Memory B cell (primary cell): ENCODE results near the gene LHFPL6.

ENCODE experiments used
- ATAC-seq: fragments of 150-1000 bp; cut with Tn5 transposase; 2 replicates; pipeline ENCODE4 v1.10.0; 2021; ENCODE audit warnings: low read depth, mild to moderate bottlenecking, moderate library complexity
- DNase-seq, 2 donors: peaks; one replicate each; pipeline ENCODE4 v3.0.0; 2022; ENCODE audit warnings: low spot score in 2 of 2
- H3K27ac Mint-ChIP-seq: one replicate; pipeline ENCODE4 v1.8.0; 2022; ENCODE audit warnings: mild to moderate bottlenecking, moderate library complexity, mixed read lengths
- H3K27me3 Mint-ChIP-seq: one replicate; pipeline ENCODE4 v1.8.0; 2022; ENCODE audit warnings: mixed read lengths
- H3K36me3 Mint-ChIP-seq: one replicate; pipeline ENCODE4 v1.8.0; 2022; ENCODE audit warnings: mild to moderate bottlenecking, mixed read lengths
- H3K4me1 Mint-ChIP-seq: one replicate; pipeline ENCODE4 v1.8.0; 2022; ENCODE audit warnings: mixed read lengths
- H3K4me3 Mint-ChIP-seq: one replicate; pipeline ENCODE4 v1.8.0; 2022; ENCODE audit warnings: mild to moderate bottlenecking, moderate library complexity, mixed read lengths
- H3K9me3 Mint-ChIP-seq: one replicate; pipeline ENCODE4 v1.8.0; 2022; ENCODE audit warnings: mixed read lengths

Gene LHFPL6

GRCh38 chr13:39580881-39581575 is 22.0 kb downstream of the LHFPL6 start:
- H3K4me3 Mint-ChIP-seq: no peak overlapping the region
- no peaks in the 10 kb centered on the region for H3K36me3 Mint-ChIP-seq
- peaks cover 3% of the 10 kb centered on the region for H3K27me3 Mint-ChIP-seq
- H3K27ac Mint-ChIP-seq: no peak overlapping the region
- no peak for ATAC-seq
- H3K9me3 Mint-ChIP-seq: no peaks in the 10 kb centered on the region
- no peak for DNase-seq
- peaks cover 2% of the 10 kb centered on the region for H3K4me1 Mint-ChIP-seq

GRCh38 chr13:39578821-39579291 is 24.1 kb downstream of the LHFPL6 start:
- DNase-seq: no peak
- H3K4me3 Mint-ChIP-seq: no peak overlapping the region
- no peaks in the 10 kb centered on the region for H3K9me3 Mint-ChIP-seq
- no peak overlapping the region for H3K27ac Mint-ChIP-seq
- H3K36me3 Mint-ChIP-seq: no peaks in the 10 kb centered on the region
- H3K4me1 Mint-ChIP-seq: peaks cover 2% of the 10 kb centered on the region
- ATAC-seq: no peak
- H3K27me3 Mint-ChIP-seq: peaks cover 4% of the 10 kb centered on the region

- H3K4me3 Mint-ChIP-seq: no peak overlapping the region
- H3K9me3 Mint-ChIP-seq: no peaks in the 10 kb centered on the region
- peaks cover 1% of the 10 kb centered on the region for H3K27me3 Mint-ChIP-seq
- no peaks in the 10 kb centered on the region for H3K36me3 Mint-ChIP-seq
- no peaks in the 10 kb centered on the region for H3K4me1 Mint-ChIP-seq
- no peak for ATAC-seq
- DNase-seq: no peak
- H3K27ac Mint-ChIP-seq: no peak overlapping the region
Measured at GRCh38 chr13:39577838-39578491, 25.0 kb downstream of the LHFPL6 start.

GRCh38 chr13:39577203-39577602 is 25.8 kb downstream of the LHFPL6 start:
- DNase-seq: no peak
- Mint-ChIP-seq H3K27ac (no peak overlapping the region), H3K27me3 (peaks cover 3% of the 10 kb centered on the region), H3K4me3 (no peak overlapping the region), H3K9me3 (no peaks in the 10 kb centered on the region), H3K36me3 (no peaks in the 10 kb centered on the region), H3K4me1 (no peaks in the 10 kb centered on the region)
- ATAC-seq: no peak

- DNase-seq: no peak
- no peak for ATAC-seq
- Mint-ChIP-seq H3K4me3 (no peak overlapping the region), H3K27me3 (peaks cover 7% of the 10 kb centered on the region), H3K36me3 (no peaks in the 10 kb centered on the region), H3K9me3 (no peaks in the 10 kb centered on the region), H3K4me1 (no peaks in the 10 kb centered on the region), H3K27ac (no peak overlapping the region)
Measured at GRCh38 chr13:39575641-39576238, 27.3 kb downstream of the LHFPL6 start.

GRCh38 chr13:39571502-39572092 is 31.4 kb downstream of the LHFPL6 start:
- H3K27me3 Mint-ChIP-seq: peaks cover 11% of the 10 kb centered on the region
- H3K4me3 Mint-ChIP-seq: no peak overlapping the region
- ATAC-seq (no peak), DNase-seq (no peak)
- no peaks in the 10 kb centered on the region for H3K4me1 Mint-ChIP-seq
- H3K27ac Mint-ChIP-seq: no peak overlapping the region
- no peaks in the 10 kb centered on the region for H3K36me3 Mint-ChIP-seq
- H3K9me3 Mint-ChIP-seq: no peaks in the 10 kb centered on the region

GRCh38 chr13:39567569-39567968 is 35.4 kb downstream of the LHFPL6 start:
- Mint-ChIP-seq H3K27me3 (peaks cover 10% of the 10 kb centered on the region), H3K9me3 (no peaks in the 10 kb centered on the region), H3K27ac (no peak overlapping the region), H3K36me3 (no peaks in the 10 kb centered on the region), H3K4me3 (no peak overlapping the region), H3K4me1 (no peaks in the 10 kb centered on the region)
- DNase-seq: no peak
- ATAC-seq: no peak

GRCh38 chr13:39566216-39566869 is 36.6 kb downstream of the LHFPL6 start:
- no peaks in the 10 kb centered on the region for H3K36me3 Mint-ChIP-seq
- no peak overlapping the region for H3K27ac Mint-ChIP-seq
- no peaks in the 10 kb centered on the region for H3K4me1 Mint-ChIP-seq
- ATAC-seq: no peak
- H3K4me3 Mint-ChIP-seq: no peak overlapping the region
- no peaks in the 10 kb centered on the region for H3K9me3 Mint-ChIP-seq
- H3K27me3 Mint-ChIP-seq: peaks cover 7% of the 10 kb centered on the region
- no peak for DNase-seq

- Mint-ChIP-seq H3K4me3 (no peak overlapping the region), H3K27me3 (peaks cover 9% of the 10 kb centered on the region), H3K9me3 (no peaks in the 10 kb centered on the region), H3K36me3 (no peaks in the 10 kb centered on the region), H3K27ac (no peak overlapping the region), H3K4me1 (no peaks in the 10 kb centered on the region)
- DNase-seq (no peak), ATAC-seq (no peak)
Measured at GRCh38 chr13:39565036-39565949, 37.7 kb downstream of the LHFPL6 start.

GRCh38 chr13:39563470-39563735 is 39.6 kb downstream of the LHFPL6 start:
- DNase-seq: no peak
- Mint-ChIP-seq H3K4me1 (no peaks in the 10 kb centered on the region), H3K36me3 (no peaks in the 10 kb centered on the region), H3K9me3 (no peaks in the 10 kb centered on the region), H3K4me3 (no peak overlapping the region), H3K27ac (no peak overlapping the region), H3K27me3 (peaks cover 6% of the 10 kb centered on the region)
- ATAC-seq: no peak

GRCh38 chr13:39561971-39562370 is 41.0 kb downstream of the LHFPL6 start:
- Mint-ChIP-seq H3K9me3 (no peaks in the 10 kb centered on the region), H3K4me3 (no peak overlapping the region), H3K27me3 (peaks cover 6% of the 10 kb centered on the region), H3K36me3 (no peaks in the 10 kb centered on the region), H3K4me1 (no peaks in the 10 kb centered on the region), H3K27ac (no peak overlapping the region)
- DNase-seq (no peak), ATAC-seq (no peak)

GRCh38 chr13:39559847-39560246 is 43.1 kb downstream of the LHFPL6 start:
- H3K4me3 Mint-ChIP-seq: no peak overlapping the region
- ATAC-seq: no peak
- H3K36me3 Mint-ChIP-seq: no peaks in the 10 kb centered on the region
- no peaks in the 10 kb centered on the region for H3K4me1 Mint-ChIP-seq
- H3K9me3 Mint-ChIP-seq: no peaks in the 10 kb centered on the region
- H3K27me3 Mint-ChIP-seq: peaks cover 6% of the 10 kb centered on the region
- H3K27ac Mint-ChIP-seq: no peak overlapping the region
- DNase-seq: no peak

- H3K4me3 Mint-ChIP-seq: no peak overlapping the region
- ATAC-seq (no peak), DNase-seq (no peak)
- H3K9me3 Mint-ChIP-seq: no peaks in the 10 kb centered on the region
- H3K27me3 Mint-ChIP-seq: peaks cover 6% of the 10 kb centered on the region
- H3K36me3 Mint-ChIP-seq: no peaks in the 10 kb centered on the region
- no peaks in the 10 kb centered on the region for H3K4me1 Mint-ChIP-seq
- no peak overlapping the region for H3K27ac Mint-ChIP-seq
Measured at GRCh38 chr13:39557285-39557955, 45.6 kb downstream of the LHFPL6 start.
